Peyer's patch (tissue), 4 donors: Measurements from ENCODE around the gene PRODH2.

Experiments used
- CTCF ChIP-seq, 6 experiments: fragments of 450-650 bp in 4 of 6; fragments of 200-600 bp in 2 of 6; sonication (generic) in 1 of 6; IDR thresholded peaks; one replicate each; pipeline ENCODE4 v1.5.1; 2017 to 2019; ENCODE audit warnings: antibody characterized with exemption in 6 of 6, mild to moderate bottlenecking in 3 of 6, moderate library complexity in 1 of 6
- POLR2A ChIP-seq, 2 donors: fragments of 450-650 bp; IDR thresholded peaks; one replicate each; pipeline ENCODE4 v1.5.1; 2017; ENCODE audit warnings: antibody characterized with exemption in 2 of 2, mild to moderate bottlenecking in 2 of 2, moderate library complexity in 2 of 2

- TF ChIP-seq CTCF (IDR thresholded peaks at IDR 0.05) (no peak), POLR2A (IDR thresholded peaks at IDR 0.05) (no peak)
Measured at GRCh38 chr19:35779033-35779432, 33.6 kb downstream of the PRODH2 start.
